Immature natural killer cell (primary cell): Measurements from ENCODE around the gene PRKG1. TPM values are rescaled to one million over a fixed set of nuclear protein-coding genes. Genes with fewer than 3 reads are reported as not detected.
"Not testable (repeated sequence)": the region's sequence is repeated elsewhere in the genome, so short reads cannot be mapped to it uniquely, and the experiment has no call there.

Source experiments
- DNase-seq, 3 donors: peaks; one replicate each; pipeline ENCODE4 v3.0.0; 2022; ENCODE audit warnings: mixed read lengths in 1 of 3
- H3K27ac Mint-ChIP-seq, 6 donors: one replicate each; pipeline ENCODE4 v1.8.0; 2020; ENCODE audit warnings: mixed read lengths in 6 of 6, mild to moderate bottlenecking in 5 of 6, inconsistent platforms in 4 of 6, moderate library complexity in 3 of 6
- H3K27me3 Mint-ChIP-seq, 3 donors: one replicate each; pipeline ENCODE4 v1.8.0; 2020 to 2021; ENCODE audit warnings: low read depth in 3 of 3, mild to moderate bottlenecking in 3 of 3, mixed read lengths in 3 of 3, moderate library complexity in 3 of 3, inconsistent platforms in 1 of 3
- H3K36me3 Mint-ChIP-seq, 3 donors: one replicate each; pipeline ENCODE4 v1.8.0; 2020; ENCODE audit warnings: mixed read lengths in 3 of 3, inconsistent platforms in 2 of 3, mild to moderate bottlenecking in 2 of 3
- H3K4me1 Mint-ChIP-seq, 2 donors: one replicate each; pipeline ENCODE4 v1.8.0; 2020; ENCODE audit warnings: inconsistent platforms in 2 of 2, mild to moderate bottlenecking in 2 of 2, mixed read lengths in 2 of 2, moderate library complexity in 1 of 2
- H3K4me3 Mint-ChIP-seq, 5 donors: one replicate each; pipeline ENCODE4 v1.8.0; 2020; ENCODE audit warnings: mild to moderate bottlenecking in 5 of 5, mixed read lengths in 5 of 5, inconsistent platforms in 3 of 5, moderate library complexity in 3 of 5
- H3K9me3 Mint-ChIP-seq, 6 donors: one replicate each; pipeline ENCODE4 v1.8.0; 2020; ENCODE audit warnings: mild to moderate bottlenecking in 6 of 6, mixed read lengths in 6 of 6, inconsistent platforms in 4 of 6, moderate library complexity in 3 of 6
- polyA plus RNA-seq, 3 donors: library from polyadenylated mRNA; unstranded; fragments of 300-500 nt; fragmentation: Illumina TruSeq; gene quantifications; one replicate each; pipeline ENCODE4 v1.2.3, GENCODE V29; 2021

The PRKG1 gene
- polyA plus RNA-seq, 3 donors from 2014 or later = 0.46 TPM; not detected in 2

DNA sequence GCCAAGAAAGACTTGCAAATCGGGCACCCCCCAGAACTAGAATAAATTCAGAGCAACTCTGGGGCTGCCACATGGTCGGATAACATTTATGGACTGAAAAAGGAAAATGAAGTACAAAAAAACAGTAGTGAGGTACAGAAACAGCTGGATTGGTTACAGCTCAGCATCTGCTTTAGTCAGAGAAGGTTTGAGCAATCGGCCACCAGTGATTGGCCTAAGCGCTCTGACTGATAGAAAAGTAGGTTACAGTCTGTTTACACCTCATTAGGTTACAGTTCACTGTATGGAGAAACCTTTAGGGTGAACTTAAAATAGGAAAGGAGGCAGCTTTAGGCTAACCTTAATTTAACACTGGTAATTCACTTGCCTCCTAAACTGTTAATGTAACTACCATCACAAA is 1137.8 kb downstream of the PRKG1 start:
- Mint-ChIP-seq H3K27me3 (peaks cover 0 to 2% (median 2%) of the 10 kb centered on the region in 3 donors), H3K4me1 (peaks cover 0 to 2% of the 10 kb centered on the region in 2 donors), H3K36me3 (no peaks in the 10 kb centered on the region), H3K4me3 (no peak overlapping the region), H3K9me3 (peaks cover 0 to 4% (median 0%) of the 10 kb centered on the region in 6 donors), H3K27ac (no peak overlapping the region)
- no peak for DNase-seq

GRCh38 chr10:52212802-52213201 is 1138.5 kb downstream of the PRKG1 start:
- Mint-ChIP-seq H3K36me3 (no peaks in the 10 kb centered on the region), H3K4me1 (peaks cover 0 to 2% of the 10 kb centered on the region in 2 donors), H3K9me3 (peaks cover 0 to 2% (median 0%) of the 10 kb centered on the region in 6 donors), H3K27ac (no peak overlapping the region), H3K27me3 (peaks cover 2% of the 10 kb centered on the region in 3 donors), H3K4me3 (no peak overlapping the region)
- DNase-seq = no peak

DNA sequence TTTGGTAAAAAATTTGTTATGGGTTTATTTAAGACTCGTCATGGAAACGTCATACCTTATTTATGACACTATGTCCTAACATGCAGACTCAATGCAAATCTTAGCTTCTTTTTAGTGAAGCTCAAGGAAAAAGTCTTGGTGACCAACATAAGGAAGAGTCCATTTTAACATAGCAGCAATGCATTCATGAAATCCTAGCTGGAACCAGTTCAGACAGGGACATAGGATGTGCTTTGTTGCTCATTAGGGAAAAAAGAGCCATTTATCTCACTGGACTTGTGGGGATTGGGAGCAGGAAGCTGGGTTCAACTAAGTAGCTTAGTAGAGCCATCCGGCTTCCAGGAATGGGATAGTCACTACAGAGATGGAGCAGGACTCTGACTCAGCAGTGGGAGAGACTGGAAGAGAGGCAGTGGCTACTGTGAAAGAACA is 1139.0 kb downstream of the PRKG1 start:
- Mint-ChIP-seq H3K36me3 (no peaks in the 10 kb centered on the region), H3K27me3 (peaks cover 2 to 3% (median 2%) of the 10 kb centered on the region in 3 donors), H3K27ac (no peak overlapping the region), H3K4me1 (peaks cover 0 to 2% of the 10 kb centered on the region in 2 donors), H3K4me3 (no peak overlapping the region), H3K9me3 (peaks cover 0 to 2% (median 0%) of the 10 kb centered on the region in 6 donors)
- no peak for DNase-seq

DNA sequence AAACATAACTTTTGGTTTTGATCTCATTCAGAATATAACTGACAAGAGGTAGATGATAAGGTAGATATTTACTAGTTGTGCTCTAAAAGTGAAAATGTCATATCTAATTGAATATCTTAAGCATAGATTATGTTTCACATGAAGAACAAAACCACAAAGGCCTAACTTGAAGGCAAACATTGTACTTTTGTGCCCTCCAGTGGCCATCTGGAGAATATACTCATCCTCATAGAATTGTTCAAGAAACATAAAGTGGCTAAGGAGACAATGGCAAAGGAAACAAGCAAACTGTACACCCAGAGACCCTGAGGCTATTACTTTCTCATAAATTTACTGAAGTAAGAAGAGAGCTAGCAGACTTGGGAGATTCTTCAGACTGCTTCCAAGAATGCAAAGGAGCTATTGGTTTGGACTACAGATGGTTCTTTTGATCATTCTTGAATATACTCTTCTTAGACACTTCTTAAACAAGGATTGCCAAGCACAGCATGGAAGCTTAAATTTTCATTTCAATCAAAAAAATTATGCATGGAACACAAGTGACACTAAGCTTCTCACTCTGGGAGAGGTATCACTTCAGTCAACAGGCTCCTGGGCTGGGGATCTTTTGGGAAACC is 1141.6 kb downstream of the PRKG1 start:
- Mint-ChIP-seq H3K27ac (no peak overlapping the region), H3K4me3 (no peak overlapping the region), H3K9me3 (no peaks in the 10 kb centered on the region), H3K36me3 (no peaks in the 10 kb centered on the region), H3K4me1 (peaks cover 0 to 2% of the 10 kb centered on the region in 2 donors), H3K27me3 (peaks cover 0 to 3% (median 2%) of the 10 kb centered on the region in 3 donors)
- peak in 2 of 3 donors; percentile 28 to 37 for DNase-seq

- DNase-seq = no peak
- Mint-ChIP-seq H3K36me3 (no peaks in the 10 kb centered on the region), H3K27me3 (peaks cover 0 to 3% (median 2%) of the 10 kb centered on the region in 3 donors), H3K27ac (no peak overlapping the region), H3K9me3 (no peaks in the 10 kb centered on the region), H3K4me1 (peaks cover 0 to 2% of the 10 kb centered on the region in 2 donors), H3K4me3 (no peak overlapping the region)
Observed at GRCh38 chr10:52216852-52217251, 1142.6 kb downstream of the PRKG1 start.

DNA sequence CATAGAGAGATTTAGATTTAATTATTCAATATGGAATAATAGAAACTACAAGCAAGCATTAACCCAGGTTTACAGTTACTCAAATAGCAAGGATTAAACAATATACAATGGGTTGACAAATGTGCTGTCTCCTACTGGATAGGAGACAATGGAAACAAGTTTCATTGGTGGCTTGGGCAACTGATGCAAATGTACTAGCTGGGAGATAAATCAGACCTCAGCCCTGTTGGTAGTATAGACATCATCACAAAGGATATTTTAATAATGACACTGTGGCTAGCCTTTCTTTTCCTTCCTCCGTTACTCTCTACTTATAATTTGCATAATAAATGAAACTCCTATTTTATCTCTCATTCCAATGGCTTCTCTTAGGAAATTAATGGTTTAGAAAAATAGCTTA is 1143.2 kb downstream of the PRKG1 start:
- Mint-ChIP-seq H3K27ac (no peak overlapping the region), H3K4me3 (no peak overlapping the region), H3K9me3 (no peaks in the 10 kb centered on the region), H3K4me1 (peaks cover 0 to 2% of the 10 kb centered on the region in 2 donors), H3K36me3 (no peaks in the 10 kb centered on the region), H3K27me3 (peaks cover 0 to 3% (median 2%) of the 10 kb centered on the region in 3 donors)
- no peak for DNase-seq

DNA sequence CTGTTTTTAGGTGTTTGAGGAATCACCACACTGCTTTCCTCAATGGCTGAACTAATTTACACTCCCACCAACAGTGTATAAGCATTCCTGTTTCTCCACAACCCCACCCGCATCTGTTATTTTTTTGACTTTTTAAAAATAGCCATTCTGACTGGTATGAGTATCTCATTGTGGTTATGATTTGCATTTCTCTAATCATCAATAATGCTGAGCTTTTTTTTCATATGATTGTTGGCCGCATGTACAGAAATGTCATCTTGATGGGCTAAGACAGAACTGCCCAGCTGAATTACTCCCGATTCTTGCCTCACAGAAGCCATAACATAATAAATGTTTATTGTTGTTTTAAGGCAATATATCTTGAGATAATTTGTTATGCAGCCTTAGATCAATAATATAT is 1146.7 kb downstream of the PRKG1 start:
- no peak for DNase-seq
- Mint-ChIP-seq H3K4me1 (peaks cover 0 to 2% of the 10 kb centered on the region in 2 donors), H3K27me3 (peaks cover 0 to 3% (median 0%) of the 10 kb centered on the region in 3 donors), H3K27ac (no peak overlapping the region), H3K4me3 (no peak overlapping the region), H3K9me3 (peaks cover 0 to 2% (median 0%) of the 10 kb centered on the region in 6 donors), H3K36me3 (no peaks in the 10 kb centered on the region)

GRCh38 chr10:52221923-52222322 is 1147.6 kb downstream of the PRKG1 start:
- H3K27me3 Mint-ChIP-seq = peaks cover 0 to 3% (median 0%) of the 10 kb centered on the region in 3 donors
- peaks cover 0 to 1% of the 10 kb centered on the region in 2 donors for H3K4me1 Mint-ChIP-seq
- H3K4me3 Mint-ChIP-seq = no peak overlapping the region
- DNase-seq = no peak
- H3K36me3 Mint-ChIP-seq = no peaks in the 10 kb centered on the region
- H3K27ac Mint-ChIP-seq = no peak overlapping the region
- peaks cover 0 to 2% (median 0%) of the 10 kb centered on the region in 6 donors for H3K9me3 Mint-ChIP-seq

DNA sequence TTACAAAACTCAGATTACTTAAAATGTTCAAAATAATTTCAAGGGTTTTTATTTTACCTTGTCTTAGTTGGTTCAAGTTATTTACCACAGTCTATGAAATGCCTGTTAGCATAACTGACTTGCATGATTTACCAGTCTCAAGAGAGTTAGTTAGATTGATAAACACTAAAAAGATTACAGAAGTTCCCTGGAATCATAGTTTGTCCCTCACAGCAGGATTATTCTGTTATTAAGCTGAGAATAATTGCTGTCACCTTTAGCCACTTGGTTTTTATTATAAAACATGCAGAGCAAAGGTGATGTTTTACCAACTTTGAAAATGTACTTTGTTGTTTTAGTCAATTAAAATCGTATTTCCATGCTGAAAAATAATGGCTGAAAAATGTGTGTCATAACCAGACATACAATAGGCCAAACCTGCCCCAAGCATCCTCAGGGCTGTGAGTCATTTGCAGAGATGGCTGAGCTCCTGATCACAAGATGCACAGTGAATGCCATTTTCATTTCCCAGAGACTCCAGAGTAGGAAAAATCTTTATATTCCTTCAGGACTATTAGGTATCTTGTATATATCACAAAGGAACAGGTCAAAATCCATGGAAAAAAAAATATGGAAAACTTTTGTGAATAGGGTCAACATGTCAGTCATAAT is 1152.0 kb downstream of the PRKG1 start:
- no peak overlapping the region for H3K4me3 Mint-ChIP-seq
- peaks cover 0 to 3% (median 0%) of the 10 kb centered on the region in 6 donors for H3K9me3 Mint-ChIP-seq
- no peaks in the 10 kb centered on the region for H3K4me1 Mint-ChIP-seq
- H3K27ac Mint-ChIP-seq = no peak overlapping the region
- no peak for DNase-seq
- H3K27me3 Mint-ChIP-seq = peaks cover 0 to 2% (median 0%) of the 10 kb centered on the region in 3 donors
- no peaks in the 10 kb centered on the region for H3K36me3 Mint-ChIP-seq

GRCh38 chr10:52228556-52228955 is 1154.3 kb downstream of the PRKG1 start:
- peaks cover 0 to 2% (median 0%) of the 10 kb centered on the region in 3 donors for H3K27me3 Mint-ChIP-seq
- DNase-seq = no peak
- no peak overlapping the region for H3K27ac Mint-ChIP-seq
- H3K36me3 Mint-ChIP-seq = peaks cover 0 to 3% (median 0%) of the 10 kb centered on the region in 3 donors
- H3K4me3 Mint-ChIP-seq = no peak overlapping the region
- H3K9me3 Mint-ChIP-seq = peaks cover 0 to 7% (median 2%) of the 10 kb centered on the region in 6 donors
- H3K4me1 Mint-ChIP-seq = peaks cover 8 to 9% of the 10 kb centered on the region in 2 donors

DNA sequence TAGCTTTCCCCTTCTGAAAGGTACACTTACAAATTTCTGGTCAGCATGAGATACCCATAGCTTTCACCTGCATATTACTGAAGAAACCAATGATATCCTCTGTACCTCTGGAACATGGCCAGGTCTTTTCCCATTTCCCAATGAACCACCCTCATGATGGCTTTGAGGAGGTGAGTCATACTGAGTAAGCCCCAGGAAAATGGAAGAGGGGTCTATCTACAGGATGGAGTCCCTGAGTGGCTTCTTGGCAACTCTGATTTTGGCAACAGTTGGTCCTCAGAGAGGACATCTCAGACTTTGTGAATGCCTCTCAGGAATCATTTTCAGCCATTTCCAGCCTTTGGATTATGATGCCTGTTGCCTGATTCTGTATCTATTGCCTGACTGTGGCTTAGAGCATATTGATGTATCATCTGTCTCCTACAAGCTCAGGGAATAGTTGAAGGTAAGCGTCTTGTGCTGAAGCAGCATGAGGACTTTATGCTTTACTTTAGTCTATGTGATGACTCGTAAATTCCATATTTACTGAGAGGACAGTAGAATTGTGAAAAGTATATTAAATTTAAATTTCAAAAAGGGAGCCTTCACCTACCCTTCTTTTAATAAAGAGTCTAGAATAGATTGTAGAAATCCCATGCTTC is 1155.1 kb downstream of the PRKG1 start:
- H3K9me3 Mint-ChIP-seq = peaks cover 0 to 7% (median under 1%) of the 10 kb centered on the region in 6 donors
- no peak overlapping the region for H3K4me3 Mint-ChIP-seq
- no peak for DNase-seq
- H3K27me3 Mint-ChIP-seq = peaks cover 0 to 2% (median 0%) of the 10 kb centered on the region in 3 donors
- H3K4me1 Mint-ChIP-seq = peaks cover 8 to 9% of the 10 kb centered on the region in 2 donors
- no peak overlapping the region for H3K27ac Mint-ChIP-seq
- peaks cover 0 to 3% (median 0%) of the 10 kb centered on the region in 3 donors for H3K36me3 Mint-ChIP-seq

DNA sequence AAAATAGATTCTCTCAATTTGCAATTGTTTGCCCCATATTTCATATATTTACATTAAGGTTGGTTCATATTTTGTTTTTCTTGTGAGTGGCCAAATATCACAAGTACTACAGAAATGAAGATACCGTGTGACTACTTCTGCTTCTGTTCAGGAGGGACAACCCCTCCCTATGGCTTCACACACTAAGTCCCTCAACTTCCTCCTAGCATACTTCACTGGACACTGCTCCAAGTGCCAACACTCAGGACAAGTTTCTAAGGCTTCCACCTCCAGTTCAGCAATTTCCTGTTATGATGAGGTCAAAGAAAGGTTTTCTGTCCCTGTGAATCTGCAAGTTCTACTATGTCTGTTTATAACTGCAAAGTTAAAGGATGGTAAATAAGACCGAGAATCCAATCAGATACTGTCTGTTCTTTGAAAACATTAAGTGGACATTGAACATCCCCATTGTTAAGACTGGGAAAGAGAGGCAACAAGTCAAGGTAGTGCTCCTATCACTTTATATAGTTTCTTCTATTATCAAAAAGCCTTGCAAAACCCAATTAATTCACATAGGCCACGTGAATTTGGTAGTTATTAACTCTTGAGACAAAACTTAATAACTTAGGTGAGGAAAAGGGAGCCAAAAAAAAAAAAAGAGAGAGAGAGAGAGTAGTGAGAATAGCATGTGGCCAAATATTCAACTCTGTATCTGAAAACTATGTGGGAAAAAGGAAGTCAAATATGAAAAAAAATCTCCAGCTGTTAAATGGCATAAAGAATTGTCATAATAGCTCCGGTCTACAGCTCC is 1158.5 kb downstream of the PRKG1 start:
- Mint-ChIP-seq H3K4me3 (peak overlapping the region; percentile 25 to 71 (median 62)), H3K27ac (no peak overlapping the region)
- DNase-seq = no peak

GRCh38 chr10:52233351-52233991 is 1159.2 kb downstream of the PRKG1 start:
- H3K9me3 Mint-ChIP-seq, H3K27me3 Mint-ChIP-seq, H3K27ac Mint-ChIP-seq, H3K36me3 Mint-ChIP-seq, DNase-seq, H3K4me1 Mint-ChIP-seq: not testable (repeated sequence)
- H3K4me3 Mint-ChIP-seq = peak overlapping the region; percentile 25 to 71 (median 62)

More for the DNA sequence above, 1158.5 kb downstream of the PRKG1 start:
- peaks cover 8 to 9% of the 10 kb centered on the region in 2 donors for H3K4me1 Mint-ChIP-seq
- peaks cover 0 to 3% (median 0%) of the 10 kb centered on the region in 3 donors for H3K36me3 Mint-ChIP-seq
- peaks cover 0 to 2% (median 0%) of the 10 kb centered on the region in 3 donors for H3K27me3 Mint-ChIP-seq
- peaks cover 0 to 7% (median under 1%) of the 10 kb centered on the region in 6 donors for H3K9me3 Mint-ChIP-seq
